H9 (cell line): ENCODE data around the gene RPL9. TPM values are rescaled to one million over a fixed set of nuclear protein-coding genes. Genes with fewer than 3 reads are reported as not detected.

Source experiments
- DNase-seq: peaks from one replicate; pipeline ENCODE4 v3.0.0-alpha.2; 2017
- H2AFZ ChIP-seq: one replicate; pipeline ENCODE4 v1.6.1; 2013; ENCODE audit warnings: mild to moderate bottlenecking, low read length, control low read depth, moderate library complexity
- H2AK5ac ChIP-seq: 2 replicates; pipeline ENCODE4 v1.6.1; 2013; ENCODE audit warnings: low read length, control low read depth, mixed read lengths; ENCODE audit not compliant: insufficient read length
- H2BK120ac ChIP-seq: one replicate; pipeline ENCODE4 v1.6.1; 2013; ENCODE audit warnings: low read depth, mild to moderate bottlenecking, low read length, control low read depth, inconsistent platforms; ENCODE audit not compliant: poor library complexity, severe bottlenecking
- H2BK12ac ChIP-seq: 2 replicates; pipeline ENCODE4 v1.6.1; 2013; ENCODE audit warnings: low read length, control low read depth, mixed read lengths, low read depth; ENCODE audit not compliant: insufficient read length
- H2BK15ac ChIP-seq: 2 replicates; pipeline ENCODE4 v1.6.1; 2013; ENCODE audit warnings: low read depth, low read length, control low read depth
- H2BK20ac ChIP-seq: one replicate; pipeline ENCODE4 v1.6.1; 2013; ENCODE audit warnings: low read depth, mild to moderate bottlenecking, low read length, control low read depth, inconsistent platforms; ENCODE audit not compliant: poor library complexity, severe bottlenecking
- H2BK5ac ChIP-seq: 2 replicates; pipeline ENCODE4 v1.6.1; 2013; ENCODE audit warnings: low read length, control low read depth, mixed read lengths; ENCODE audit not compliant: insufficient read length
- H3K14ac ChIP-seq: 2 replicates; pipeline ENCODE4 v1.6.1; 2013; ENCODE audit warnings: low read length, control low read depth; ENCODE audit not compliant: insufficient read depth
- H3K18ac ChIP-seq: 2 replicates; pipeline ENCODE4 v1.6.1; 2013; ENCODE audit warnings: low read depth, mild to moderate bottlenecking, mixed read lengths, low read length, control low read depth; ENCODE audit not compliant: insufficient read length
- H3K23ac ChIP-seq: 2 replicates; pipeline ENCODE4 v1.6.1; 2013; ENCODE audit warnings: low read length, control low read depth, mixed read lengths, low read depth; ENCODE audit not compliant: insufficient read length
- H3K23me2 ChIP-seq: 2 replicates; pipeline ENCODE4 v1.6.1; 2013; ENCODE audit warnings: low read depth, mild to moderate bottlenecking, mixed read lengths, low read length, control low read depth; ENCODE audit not compliant: insufficient read length, poor library complexity, severe bottlenecking
- H3K27ac ChIP-seq: 2 replicates; pipeline ENCODE4 v1.5.1; 2013; ENCODE audit warnings: low read length, control low read depth, mixed read lengths, low read depth; ENCODE audit not compliant: insufficient read length
- H3K27me3 ChIP-seq: 2 replicates; pipeline ENCODE4 v1.6.1; 2013; ENCODE audit warnings: low read length, control low read depth, inconsistent platforms; ENCODE audit not compliant: insufficient read depth
- H3K4ac ChIP-seq: 2 replicates; pipeline ENCODE4 v1.6.1; 2013; ENCODE audit warnings: low read depth, mild to moderate bottlenecking, control low read depth, inconsistent platforms, low read length, moderate library complexity
- H3K4me1 ChIP-seq: 2 replicates; pipeline ENCODE4 v1.6.1; 2013; ENCODE audit warnings: low read length, control low read depth, inconsistent platforms; ENCODE audit not compliant: insufficient read depth
- H3K4me2 ChIP-seq: 2 replicates; pipeline ENCODE4 v1.6.1; 2013; ENCODE audit warnings: low read length, control low read depth, mixed read lengths; ENCODE audit not compliant: insufficient read length, insufficient read depth
- H3K56ac ChIP-seq: 2 replicates; pipeline ENCODE4 v1.6.1; 2013; ENCODE audit warnings: low read depth, mild to moderate bottlenecking, mixed read lengths, low read length, control low read depth; ENCODE audit not compliant: insufficient read length
- H3K79me1 ChIP-seq: 2 replicates; pipeline ENCODE4 v1.6.1; 2013; ENCODE audit warnings: low read depth, mild to moderate bottlenecking, moderate library complexity, low read length, control low read depth, inconsistent platforms; ENCODE audit not compliant: insufficient read depth, poor library complexity, severe bottlenecking
- H3K79me2 ChIP-seq: 2 replicates; pipeline ENCODE4 v1.6.1; 2013; ENCODE audit warnings: low read length, control low read depth, inconsistent platforms; ENCODE audit not compliant: insufficient read depth
- H3K9ac ChIP-seq: 2 replicates; pipeline ENCODE4 v1.6.1; 2013; ENCODE audit warnings: low read length, control low read depth, mixed read lengths; ENCODE audit not compliant: insufficient read length; ENCODE audit errors: extremely low read depth
- H3K9me3 ChIP-seq: one replicate; pipeline ENCODE4 v1.6.1; 2013; ENCODE audit warnings: low read depth, low read length, inconsistent platforms; ENCODE audit not compliant: control insufficient read depth
- H3T11ph ChIP-seq: one replicate; pipeline ENCODE4 v1.6.1; 2013; ENCODE audit warnings: mild to moderate bottlenecking, low read length, control low read depth, inconsistent platforms
- H4K20me1 ChIP-seq: one replicate; pipeline ENCODE4 v1.6.1; 2013; ENCODE audit not compliant: control insufficient read depth, insufficient read length, insufficient read depth
- H4K5ac ChIP-seq: 2 replicates; pipeline ENCODE4 v1.6.1; 2013; ENCODE audit warnings: low read depth, mild to moderate bottlenecking, mixed read lengths, low read length, control low read depth; ENCODE audit not compliant: insufficient read length
- H4K8ac ChIP-seq: replicated peaks from 2 replicates; pipeline ENCODE4 v1.6.1; 2013; ENCODE audit warnings: low read length, control low read depth, mixed read lengths, low read depth; ENCODE audit not compliant: insufficient read length
- H4K91ac ChIP-seq: 2 replicates; pipeline ENCODE4 v1.6.1; 2013; ENCODE audit warnings: low read depth, mild to moderate bottlenecking, moderate library complexity, mixed read lengths, low read length, control low read depth; ENCODE audit not compliant: insufficient read length
- H3K27ac Mint-ChIP-seq, 3 experiments: 2 replicates in 2 of 3; 3 replicates in 1 of 3; pipeline ENCODE4 v1.8.0; 2020 to 2021; ENCODE audit warnings: mixed read lengths in 3 of 3, mild to moderate bottlenecking in 1 of 3, moderate library complexity in 1 of 3
- H3K27me3 Mint-ChIP-seq: 2 replicates; pipeline ENCODE4 v1.8.0; 2021; ENCODE audit warnings: low read depth, mild to moderate bottlenecking, moderate library complexity, mixed read lengths
- H3K36me3 Mint-ChIP-seq, 3 experiments: 2 replicates in 2 of 3; 3 replicates in 1 of 3; pipeline ENCODE4 v1.8.0; 2020 to 2021; ENCODE audit warnings: low read depth in 3 of 3, mixed read lengths in 3 of 3; ENCODE audit not compliant: insufficient read depth in 1 of 3
- H3K4me1 Mint-ChIP-seq, 2 experiments: 2 replicates each; pipeline ENCODE4 v1.8.0; 2020; ENCODE audit warnings: mixed read lengths in 2 of 2
- H3K4me3 Mint-ChIP-seq, 2 experiments: 2 replicates in 1 of 2; 3 replicates in 1 of 2; pipeline ENCODE4 v1.8.0; 2020 to 2021; ENCODE audit warnings: mild to moderate bottlenecking in 2 of 2, mixed read lengths in 2 of 2, moderate library complexity in 1 of 2
- H3K9me3 Mint-ChIP-seq, 2 experiments: 2 replicates in 1 of 2; 3 replicates in 1 of 2; pipeline ENCODE4 v1.8.0; 2020; ENCODE audit warnings: mild to moderate bottlenecking in 2 of 2, mixed read lengths in 2 of 2, moderate library complexity in 1 of 2
- CTCF ChIP-seq: fragments of 200-600 bp; sonication (generic); conservative IDR thresholded peaks from 3 replicates; pipeline ENCODE4 v1.8.0; 2021; ENCODE audit warnings: antibody characterized with exemption, mild to moderate bottlenecking
- WGBS: extraction: QIAGEN DNeasy Blood & Tissue Kit; methylation state at CpG from one replicate; pipeline ENCODE4 v1.1.7; 2013; ENCODE audit warnings: missing lambda C conversion rate, low lambda C conversion rate, mixed read lengths; ENCODE audit not compliant: insufficient read length; ENCODE audit errors: extremely low coverage; 5-methylcytosine and 5-hydroxymethylcytosine counted together
- total RNA-seq: library from RNA; stranded (reverse); gene quantifications from 2 replicates; pipeline ENCODE4 v1.2.1, GENCODE V29; 2021

The RPL9 gene
- total RNA-seq, 1 experiment from 2014 or later: 1,888 TPM

GRCh38 chr4:39469429-39470077 lies 10.8 kb upstream of the RPL9 start:
- Histone ChIP-seq H3K18ac (no peak overlapping the region), H2BK15ac (no peak overlapping the region), H3K79me1 (no peaks in the 10 kb centered on the region), H3K27ac (no peak overlapping the region), H3K56ac (no peak overlapping the region), H3K79me2 (no peaks in the 10 kb centered on the region), H3K9me3 (no peaks in the 10 kb centered on the region), H3K23me2 (no peaks in the 10 kb centered on the region), H2BK20ac (no peak overlapping the region), H4K5ac (no peak overlapping the region), H2BK120ac (no peak overlapping the region), H3K4me2 (no peak overlapping the region), H3T11ph (no peak overlapping the region), H4K8ac (no peak overlapping the region), H4K91ac (no peak overlapping the region), H2BK5ac (no peak overlapping the region), H4K20me1 (no peaks in the 10 kb centered on the region), H3K9ac (no peak overlapping the region), H3K23ac (no peak overlapping the region), H2AFZ (no peak overlapping the region), H2BK12ac (no peak overlapping the region), H3K4me1 (no peaks in the 10 kb centered on the region), H2AK5ac (no peak overlapping the region), H3K14ac (no peak overlapping the region), H3K27me3 (no peaks in the 10 kb centered on the region), H3K4ac (no peak overlapping the region)
- Mint-ChIP-seq H3K4me1 (peaks cover 2 to 4% of the 10 kb centered on the region in 2 experiments; a peak in 1 of 4 replicates), H3K4me3 (no peak overlapping the region; a peak in 1 of 5 replicates), H3K27me3 (no peaks in the 10 kb centered on the region), H3K27ac (peak overlapping the region; percentile 82 to 93 (median 92); a peak in 4 of 7 replicates), H3K36me3 (peaks cover 18 to 49% (median 40%) of the 10 kb centered on the region in 3 experiments), H3K9me3 (no peaks in the 10 kb centered on the region)
- WGBS: no CpG with 5 or more reads among the region's 4 CpGs
- TF ChIP-seq CTCF: peak; percentile 93
- DNase-seq: peak; percentile 70
